GM21360 (cell line): ENCODE measurements around the gene SLC6A9.

ENCODE experiments used
- ATAC-seq: cut with Tn5 transposase; IDR thresholded peaks from one replicate; pipeline ENCODE4 v1.9.1; 2021; ENCODE audit warnings: mild to moderate bottlenecking, moderate library complexity; ENCODE audit not compliant: unreplicated experiment

Gene SLC6A9

DNA sequence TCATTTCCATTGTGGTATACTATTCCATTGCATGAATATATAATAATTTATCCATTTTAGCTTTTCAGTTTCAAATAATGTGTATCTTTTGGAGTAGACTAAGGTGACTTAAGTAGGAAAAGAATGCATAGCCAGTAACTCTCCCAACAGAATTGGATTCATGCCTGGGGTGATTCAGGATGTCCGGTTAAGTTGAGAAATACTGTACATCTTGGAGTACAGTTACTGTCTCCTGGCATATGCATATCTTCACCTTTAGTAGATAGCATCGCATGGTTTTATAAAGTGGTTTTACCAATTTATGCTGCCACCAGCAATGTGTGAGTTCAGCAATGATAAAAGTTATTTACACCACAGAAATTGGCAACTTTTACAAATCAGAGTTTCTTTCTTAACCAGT lies 18.6 kb upstream of the SLC6A9 start:
- ATAC-seq, result no peak

GRCh38 chr1:44048532-44049215 lies 17.4 kb upstream of the SLC6A9 start:
- no peak for ATAC-seq

- no peak for ATAC-seq
Measured at GRCh38 chr1:44047131-44047530, 15.9 kb upstream of the SLC6A9 start.

GRCh38 chr1:44045064-44045463 lies 13.8 kb upstream of the SLC6A9 start:
- ATAC-seq, result no peak

- no peak for ATAC-seq
Measured at GRCh38 chr1:44044071-44044801, 13.0 kb upstream of the SLC6A9 start.

- ATAC-seq, result no peak
Measured at GRCh38 chr1:44043176-44044070, 12.2 kb upstream of the SLC6A9 start.

DNA sequence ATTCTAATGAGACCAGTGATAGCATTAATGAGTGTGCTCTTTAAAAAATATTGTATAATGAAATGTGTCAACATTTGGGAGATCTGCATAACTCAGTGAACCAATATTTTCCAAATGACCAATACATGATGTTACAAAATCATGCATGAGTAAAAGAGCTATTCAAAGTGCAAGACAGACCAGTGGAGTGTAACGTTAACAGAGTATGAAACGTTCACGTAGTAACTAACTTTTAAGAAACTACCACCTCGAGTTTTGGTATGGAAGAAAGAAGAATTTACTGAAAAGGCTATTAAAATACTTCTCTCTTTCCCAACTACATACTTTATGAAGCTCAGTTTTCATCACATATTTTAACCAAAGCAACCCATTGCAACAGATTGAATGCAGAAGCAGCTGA lies 9.6 kb upstream of the SLC6A9 start:
- no peak for ATAC-seq

GRCh38 chr1:44040418-44040817 lies 9.2 kb upstream of the SLC6A9 start:
- no peak for ATAC-seq

DNA sequence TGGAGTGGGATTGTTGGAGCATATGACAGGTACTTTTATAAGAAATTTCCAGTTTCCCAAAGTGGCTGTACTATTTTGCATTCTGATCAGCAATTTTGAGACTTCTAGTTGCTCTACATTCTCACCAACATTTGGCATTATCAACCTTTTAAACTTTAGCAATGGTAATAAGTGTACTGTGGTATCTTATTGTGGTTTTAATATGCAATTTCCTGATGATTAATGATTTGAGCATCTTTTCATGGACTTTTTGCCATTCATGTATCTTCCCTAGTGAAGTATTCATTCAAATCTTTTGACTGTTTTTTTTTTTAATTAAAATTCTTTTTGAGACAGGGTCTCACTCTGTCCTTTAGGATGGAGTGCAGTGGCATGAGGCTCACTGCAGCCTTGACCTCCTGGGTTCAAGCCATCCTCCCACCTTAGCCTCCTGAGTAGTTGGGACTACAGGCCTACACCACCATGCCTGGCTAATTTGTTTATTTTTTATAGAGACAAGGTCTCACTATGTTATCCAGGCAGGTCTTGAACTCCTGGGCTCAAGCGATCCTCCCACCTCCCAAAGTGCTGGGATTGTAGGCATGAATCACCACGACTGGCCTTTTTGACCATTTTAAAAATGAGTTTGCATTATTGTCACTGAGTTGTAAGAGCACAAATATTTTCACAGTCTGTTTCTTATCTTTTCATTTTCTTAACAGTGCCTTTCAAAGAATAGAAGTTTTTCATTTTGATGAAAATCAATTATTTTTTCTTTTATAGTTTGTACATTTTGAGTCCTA lies 7.8 kb upstream of the SLC6A9 start:
- no peak for ATAC-seq

GRCh38 chr1:44037154-44037553 lies 5.9 kb upstream of the SLC6A9 start:
- ATAC-seq, result no peak

DNA sequence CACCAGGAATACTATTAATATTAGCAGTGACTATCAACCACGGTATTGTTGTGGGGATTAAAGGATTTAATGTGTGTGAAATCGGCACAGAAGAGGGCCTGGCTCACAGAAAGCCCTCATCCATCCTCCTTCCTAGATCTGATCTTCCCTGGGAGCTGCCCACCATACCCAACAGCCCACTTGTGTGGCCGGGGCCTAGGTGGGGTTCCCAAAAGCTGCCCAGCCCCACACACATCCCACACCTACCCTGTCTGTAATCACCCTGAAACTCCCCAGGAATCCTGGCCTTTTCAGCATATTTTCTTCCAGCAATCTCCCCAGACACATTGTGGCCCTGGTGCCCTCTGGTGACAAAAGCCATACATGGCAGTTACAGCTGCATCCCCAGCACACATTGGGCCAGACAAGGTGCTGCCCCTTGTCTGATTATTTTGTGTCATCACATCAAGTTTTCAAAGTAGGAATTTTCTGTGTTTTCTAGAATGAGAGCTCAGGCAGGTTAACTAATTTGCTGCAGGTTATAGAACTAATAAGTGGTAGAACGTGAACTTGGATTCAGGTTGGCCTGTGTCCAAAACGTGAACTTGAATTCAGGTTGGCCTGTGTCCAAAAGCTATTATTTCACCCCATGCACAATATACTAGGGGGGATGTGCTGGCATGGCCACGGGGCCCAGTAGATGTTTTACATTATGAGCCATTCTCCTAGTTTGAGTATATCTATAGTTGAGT lies 5.3 kb upstream of the SLC6A9 start:
- no peak for ATAC-seq

DNA sequence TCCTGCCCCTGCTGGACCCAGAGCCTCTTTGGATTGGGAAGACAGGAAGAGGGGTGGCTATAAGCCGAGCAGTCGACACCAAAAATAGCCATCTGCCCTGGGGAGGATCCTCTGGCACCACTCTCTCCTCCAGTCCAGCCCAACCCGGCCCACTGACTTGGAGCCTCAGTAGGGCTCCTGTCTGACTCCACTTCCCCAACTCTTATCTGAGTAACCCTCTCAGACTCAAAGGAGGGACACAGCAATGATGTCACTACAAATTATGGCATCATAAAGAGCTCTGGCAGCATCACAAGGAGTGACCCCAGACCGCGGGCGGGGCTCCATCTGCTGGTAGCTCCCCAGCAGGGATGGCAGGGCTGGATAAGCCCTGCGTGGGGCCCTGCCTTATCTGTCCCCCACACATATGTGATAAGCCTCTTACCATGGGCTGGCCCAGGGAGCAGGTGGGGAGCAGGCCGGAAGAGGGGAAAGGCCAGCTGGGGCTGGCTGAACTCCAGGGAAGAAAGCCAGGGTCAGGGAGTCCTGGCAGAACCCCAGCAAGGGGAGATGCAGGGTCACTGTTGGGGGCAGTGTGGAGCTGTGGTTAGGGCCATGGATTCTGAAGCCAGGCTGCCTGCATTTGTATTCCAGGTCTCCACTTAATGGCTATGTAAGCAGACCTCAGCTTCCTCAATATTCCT lies 4.6 kb upstream of the SLC6A9 start:
- no peak for ATAC-seq

GRCh38 chr1:44034976-44035716 lies 3.9 kb upstream of the SLC6A9 start:
- no peak for ATAC-seq

GRCh38 chr1:44034423-44034822 lies 3.2 kb upstream of the SLC6A9 start:
- ATAC-seq, result no peak

- no peak for ATAC-seq
Measured at GRCh38 chr1:44033756-44034155, 2.5 kb upstream of the SLC6A9 start.

DNA sequence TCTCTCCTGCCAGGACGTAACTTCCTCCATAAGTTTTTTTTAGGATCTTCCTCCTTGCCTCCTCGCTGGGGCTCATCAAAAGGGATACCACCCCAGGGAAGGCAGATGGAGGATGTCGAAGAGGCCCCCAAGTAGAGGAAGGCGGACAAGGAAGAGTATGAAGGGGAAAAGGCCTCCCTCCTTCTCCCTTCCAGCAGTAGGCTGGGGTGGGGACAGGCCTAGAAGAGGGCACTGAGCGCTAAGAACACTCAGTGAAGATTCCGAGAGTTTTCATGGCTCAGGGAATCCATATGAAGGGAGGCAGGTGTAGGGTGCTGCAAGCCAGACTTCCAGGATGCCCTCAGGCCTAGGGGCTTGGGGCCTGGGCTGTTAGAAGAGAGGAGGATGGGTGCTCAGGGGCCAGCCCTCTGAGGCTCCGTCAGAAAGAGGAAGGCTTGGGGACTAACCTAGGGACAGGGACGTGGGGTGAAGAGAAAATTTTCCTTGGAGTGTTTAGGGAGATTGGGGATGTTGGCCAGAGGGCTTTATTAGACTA lies 1.8 kb upstream of the SLC6A9 start:
- no peak for ATAC-seq

DNA sequence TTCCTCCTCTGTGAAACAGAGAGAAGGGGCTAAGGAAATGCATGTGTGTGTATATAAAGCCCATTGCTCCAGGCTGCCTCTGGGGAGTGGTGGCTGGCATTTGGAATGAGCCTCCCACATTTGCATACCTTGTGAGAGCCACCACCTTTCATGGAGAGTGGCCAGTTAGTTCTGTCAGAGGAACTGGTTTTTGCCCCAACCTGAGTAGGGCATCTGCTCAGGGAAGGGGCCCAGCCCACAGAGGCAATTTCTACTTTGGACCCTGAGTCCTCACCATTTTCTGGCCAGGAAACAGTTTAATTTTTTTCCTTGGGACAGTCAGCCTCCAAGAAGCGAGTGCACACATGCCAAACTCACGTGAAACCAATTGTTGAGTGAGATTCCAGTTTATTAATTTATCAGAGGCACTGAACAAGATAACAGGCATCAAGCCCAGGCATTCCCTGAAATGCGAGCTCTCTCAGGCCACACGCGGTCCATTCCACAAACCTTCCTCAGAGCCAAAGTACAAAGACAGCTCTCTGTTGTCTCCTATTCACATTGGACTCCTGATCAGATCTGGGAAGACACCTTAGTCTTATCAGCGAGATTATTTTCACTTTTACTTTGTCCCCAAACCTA lies 1.0 kb upstream of the SLC6A9 start:
- ATAC-seq, result no peak

DNA sequence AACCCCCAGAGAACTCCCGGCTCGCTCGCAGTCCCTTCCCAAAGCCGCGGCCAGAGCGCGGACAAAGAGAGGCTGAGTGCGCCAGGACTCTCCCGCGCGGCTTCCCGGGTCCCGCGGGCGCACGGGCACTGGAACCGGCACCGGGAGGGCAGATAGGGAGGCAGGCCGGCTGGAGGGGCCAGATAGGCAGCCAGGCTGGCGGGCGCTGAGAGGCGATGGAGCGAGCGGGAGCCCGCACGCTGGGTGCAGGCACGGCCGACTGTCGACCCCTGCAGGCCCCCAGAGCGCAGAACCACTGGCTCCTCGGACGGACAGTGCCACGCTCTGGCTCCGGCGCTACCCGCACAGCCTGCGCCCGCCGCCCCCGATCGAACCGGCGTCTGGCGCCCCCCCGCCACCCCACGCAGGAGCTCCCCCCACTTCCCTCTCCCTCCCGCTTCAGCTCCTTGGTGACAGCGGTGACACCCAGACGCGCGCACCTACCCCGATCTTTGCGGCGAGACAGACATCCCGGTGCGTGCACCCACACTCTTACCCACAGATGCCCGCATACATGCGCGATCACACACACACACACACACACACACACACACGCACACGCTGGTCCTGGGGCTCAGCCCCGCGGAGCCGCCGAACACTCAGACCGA lies 534 bp downstream of the SLC6A9 start:
- peak; percentile 20 for ATAC-seq
